DMS114 treated with DMSO at 0.1 percent for 48 hours (cell line): Measurements from ENCODE around the gene BLOC1S2.
"Not testable (repeated sequence)": the region's sequence is repeated elsewhere in the genome, so short reads cannot be mapped to it uniquely, and the experiment has no call there.

ENCODE experiments used
- DNase-seq: peaks from one replicate; lab custom pipeline; 2025; ENCODE audit not compliant: unreplicated experiment; lab: John Stamatoyannopoulos, UW

Gene BLOC1S2

GRCh38 chr10:100286051-100287033, at the start of gene BLOC1S2:
Gene BLOC1S2 (minus strand): TSS chr10:100286680. CDS start chr10:100286659, 21 bp downstream.
- peak; percentile 78 for DNase-seq

DNA sequence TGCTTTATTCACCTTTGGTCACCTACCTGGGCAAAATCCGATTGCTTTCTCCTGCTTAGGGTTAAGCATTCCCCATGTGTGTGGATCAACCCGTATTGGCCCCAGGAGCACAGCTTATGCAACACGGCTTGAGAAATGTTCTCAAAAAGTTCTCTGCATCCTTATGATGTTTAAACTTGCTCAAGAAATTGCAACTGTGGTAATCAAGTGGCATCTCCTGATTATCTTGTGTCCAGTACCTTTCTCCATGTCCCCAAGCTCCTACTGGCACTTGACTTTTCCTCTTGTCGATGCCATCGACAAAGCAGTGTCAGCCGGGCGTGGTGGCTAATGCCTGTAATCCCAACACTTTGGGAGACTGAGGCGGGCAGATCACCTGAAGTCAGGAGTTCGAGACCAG, 48.3 kb upstream of the BLOC1S2 start:
- DNase-seq, result no peak

GRCh38 chr10:100333661-100334440, 47.4 kb upstream of the BLOC1S2 start:
- DNase-seq, result no peak

GRCh38 chr10:100333106-100333505, 46.6 kb upstream of the BLOC1S2 start:
- DNase-seq, result no peak

DNA sequence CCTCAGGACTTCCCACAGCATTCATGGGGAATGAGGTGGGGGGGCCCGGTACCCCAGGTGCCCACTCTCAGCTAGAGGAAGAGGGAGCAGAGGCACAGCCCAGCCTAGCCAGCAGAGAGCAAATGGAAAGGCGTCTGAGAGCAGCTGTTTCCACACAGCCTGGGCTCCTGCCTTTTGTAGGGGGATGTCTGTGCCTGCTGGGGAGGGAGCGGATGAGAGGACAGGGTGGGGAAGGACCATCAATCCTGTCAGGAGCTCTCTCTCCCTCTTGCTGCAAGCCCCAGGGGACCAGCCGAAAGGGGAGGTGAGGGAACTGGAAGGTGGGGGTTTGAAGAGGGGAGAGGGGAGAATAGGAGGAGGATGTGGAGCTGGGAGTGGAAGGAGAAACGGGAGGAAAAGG, 43.6 kb upstream of the BLOC1S2 start, which contains the start of gene PKD2L1:
PKD2L1 (minus strand) TSS at position 150 of the 400 bp plus-strand sequence; CDS start at position 25, 125 bp downstream.
- DNase-seq, result no peak

DNA sequence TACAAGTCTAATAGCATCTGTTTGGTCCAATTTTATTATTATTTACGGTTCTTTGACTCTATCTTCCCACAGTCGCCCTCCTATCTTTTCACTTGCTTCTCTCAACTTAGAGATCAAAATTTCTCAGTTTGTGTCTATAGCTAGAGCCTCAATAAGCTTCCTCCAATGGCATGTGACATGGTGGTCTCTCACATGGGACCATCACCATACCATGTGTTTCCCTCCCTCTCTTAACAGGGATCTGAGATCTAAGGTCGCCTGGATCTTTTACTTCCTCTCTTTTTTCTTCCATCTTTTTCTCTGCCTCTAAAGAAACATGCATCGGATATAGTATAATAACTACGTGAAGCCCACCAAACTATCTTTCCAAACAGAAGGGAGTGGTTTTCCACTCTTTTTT, 41.7 kb upstream of the BLOC1S2 start:
- no peak for DNase-seq

GRCh38 chr10:100327718-100328009, 41.2 kb upstream of the BLOC1S2 start:
- no peak for DNase-seq

DNA sequence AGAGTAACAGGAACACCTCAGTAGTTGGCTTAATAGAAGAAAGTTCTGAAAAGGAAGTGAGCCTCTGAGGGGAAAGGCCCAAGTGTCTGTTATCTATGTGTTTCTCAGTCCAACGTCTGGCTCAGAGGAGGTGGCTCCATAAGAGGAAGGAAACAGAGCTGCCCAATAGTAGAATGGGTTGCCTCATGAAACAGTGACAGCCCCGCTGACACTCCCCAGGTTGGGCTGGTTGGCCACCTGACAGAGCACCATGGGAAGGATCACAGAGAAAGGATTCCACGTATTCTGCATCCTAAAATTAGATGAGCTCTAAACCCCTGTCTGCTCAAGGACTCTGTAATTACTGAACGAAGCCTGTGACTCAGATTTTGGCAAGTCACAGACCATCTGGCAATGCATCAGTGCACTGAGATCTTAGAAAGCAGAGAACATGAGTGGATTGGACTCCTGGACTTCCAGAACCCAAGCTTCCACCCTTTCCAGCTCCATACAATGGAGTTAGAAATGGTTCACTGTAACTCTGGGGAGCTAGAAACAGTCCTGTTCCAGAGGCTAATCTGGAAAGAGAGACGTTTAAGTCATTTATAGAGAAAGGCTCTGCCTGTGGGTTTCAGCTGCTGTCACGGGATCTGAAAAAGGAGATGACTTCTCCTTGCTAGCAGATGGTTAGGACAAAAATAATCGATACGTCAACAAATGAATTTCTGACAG, 40.7 kb upstream of the BLOC1S2 start:
- no peak for DNase-seq

DNA sequence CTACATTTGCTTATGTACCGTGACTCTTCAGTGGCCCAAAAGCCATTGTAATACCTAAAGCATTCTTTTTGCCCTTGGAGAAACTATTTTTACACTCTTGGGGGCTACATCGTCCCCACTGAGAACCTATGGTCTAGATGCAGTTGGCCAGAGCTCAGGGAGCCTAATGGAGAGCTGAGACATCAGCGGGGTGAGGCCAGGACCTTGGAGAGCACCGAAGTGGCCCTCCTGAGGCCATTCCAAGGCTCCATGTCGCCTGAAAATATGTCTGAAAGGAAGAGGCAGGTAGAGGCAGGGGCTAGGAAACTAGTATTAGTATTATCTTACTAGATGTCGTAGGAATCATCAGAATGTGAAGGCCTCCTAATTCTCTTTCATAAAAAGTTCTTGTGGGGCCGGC, 38.7 kb upstream of the BLOC1S2 start:
- no peak for DNase-seq

- no peak for DNase-seq
Measured at GRCh38 chr10:100319707-100320402, 33.4 kb upstream of the BLOC1S2 start.

- no peak for DNase-seq
Measured at GRCh38 chr10:100318207-100318606, 31.7 kb upstream of the BLOC1S2 start.

DNA sequence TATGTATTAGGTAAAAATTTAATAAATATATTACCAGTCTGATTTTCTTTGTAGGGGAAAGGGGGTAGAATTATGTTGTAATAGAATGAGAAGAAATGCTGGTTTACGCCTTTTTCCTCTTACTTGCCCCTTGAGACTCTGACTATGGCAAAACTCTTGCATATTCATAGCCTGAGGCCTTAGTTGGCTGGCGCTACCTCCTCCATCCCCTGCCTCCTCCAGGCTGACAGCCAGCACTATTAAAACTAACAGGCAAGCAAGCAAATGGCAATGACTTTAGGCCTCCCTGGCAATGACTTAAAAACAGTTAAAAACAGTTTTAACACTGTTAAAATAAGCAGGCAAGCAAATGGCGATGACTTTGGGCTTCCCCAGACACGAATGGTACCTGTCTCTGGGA, 29.1 kb upstream of the BLOC1S2 start:
- no peak for DNase-seq

DNA sequence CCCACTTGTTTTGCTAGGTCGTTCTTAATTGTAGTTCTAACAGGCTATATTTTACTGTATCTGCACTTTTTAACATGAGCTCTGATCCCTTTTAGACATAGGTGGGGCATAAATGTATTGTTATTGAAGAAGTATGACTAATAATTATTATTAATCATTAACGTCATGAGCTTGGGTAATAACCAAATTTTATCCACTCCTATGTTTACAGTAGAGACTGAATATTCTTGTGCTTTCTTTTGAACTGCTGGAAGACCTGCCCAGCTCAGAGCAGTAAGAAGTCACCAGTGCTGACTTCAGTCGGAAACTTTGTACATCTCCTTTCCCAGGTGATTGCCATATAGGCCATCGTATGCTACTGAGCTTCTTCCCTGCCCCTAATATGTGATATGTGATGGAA, 24.8 kb upstream of the BLOC1S2 start:
- DNase-seq, result no peak

DNA sequence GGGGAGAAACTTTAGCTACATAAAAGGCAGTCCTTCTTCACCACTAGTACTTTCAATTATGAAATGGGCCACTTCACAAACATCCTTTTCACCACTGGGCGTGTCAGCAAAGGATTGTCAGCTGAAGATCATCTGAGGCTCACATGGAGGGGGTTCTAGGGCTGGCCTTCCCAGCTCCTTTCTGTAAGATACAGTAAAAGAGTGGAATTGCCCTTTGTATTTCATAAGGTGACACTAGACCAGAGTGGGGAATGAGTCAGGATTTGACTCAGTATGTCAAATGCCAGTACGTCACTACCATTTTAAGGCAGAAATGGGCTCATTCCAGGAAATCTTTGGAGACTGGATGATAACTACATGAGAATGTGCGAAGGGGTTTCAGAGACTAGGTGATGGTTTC, 21.2 kb upstream of the BLOC1S2 start:
- DNase-seq, result no peak

DNA sequence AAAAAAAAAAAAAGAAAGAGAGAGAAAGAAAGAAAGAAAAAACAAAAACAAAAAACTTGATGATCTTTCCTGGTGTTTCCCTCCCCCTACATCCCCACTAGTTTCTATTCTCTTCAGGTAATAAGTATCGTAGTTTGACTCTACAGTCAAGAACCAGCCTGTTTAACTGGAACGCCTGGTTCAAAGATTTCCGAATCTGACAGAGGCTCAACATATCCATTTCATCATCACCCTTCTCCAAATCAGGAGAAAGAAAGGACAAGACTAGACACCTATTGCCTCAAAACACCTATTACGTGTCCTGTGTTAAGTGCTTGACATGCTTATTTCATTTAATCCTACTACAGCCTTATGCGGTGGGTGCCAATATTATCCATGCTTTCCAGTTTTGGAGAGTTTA, 20.4 kb upstream of the BLOC1S2 start:
- no peak for DNase-seq

DNA sequence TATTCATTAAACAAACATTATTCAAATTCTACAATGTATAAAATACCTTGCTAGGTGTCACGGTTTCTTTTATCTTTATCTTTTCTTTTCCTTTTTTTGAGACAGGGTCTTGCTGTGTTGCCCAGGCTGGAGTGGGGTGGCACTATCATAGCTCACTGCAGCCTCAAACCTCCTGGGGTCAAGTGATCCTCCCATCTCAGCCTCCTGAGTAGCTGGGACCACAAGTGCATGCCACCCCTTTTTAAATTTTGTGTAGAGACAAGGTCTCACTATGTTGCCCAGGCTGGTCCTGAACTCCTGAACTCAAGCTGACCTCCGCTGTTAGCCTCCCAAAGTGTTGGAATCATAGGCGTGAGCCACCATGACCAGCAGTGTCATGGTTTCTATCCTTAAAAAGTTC, 17.9 kb upstream of the BLOC1S2 start:
- no peak for DNase-seq

GRCh38 chr10:100303724-100304319, 17.3 kb upstream of the BLOC1S2 start:
- DNase-seq, result peak; percentile 53

GRCh38 chr10:100301123-100301522, 14.6 kb upstream of the BLOC1S2 start:
- DNase-seq, result not testable (repeated sequence)

DNA sequence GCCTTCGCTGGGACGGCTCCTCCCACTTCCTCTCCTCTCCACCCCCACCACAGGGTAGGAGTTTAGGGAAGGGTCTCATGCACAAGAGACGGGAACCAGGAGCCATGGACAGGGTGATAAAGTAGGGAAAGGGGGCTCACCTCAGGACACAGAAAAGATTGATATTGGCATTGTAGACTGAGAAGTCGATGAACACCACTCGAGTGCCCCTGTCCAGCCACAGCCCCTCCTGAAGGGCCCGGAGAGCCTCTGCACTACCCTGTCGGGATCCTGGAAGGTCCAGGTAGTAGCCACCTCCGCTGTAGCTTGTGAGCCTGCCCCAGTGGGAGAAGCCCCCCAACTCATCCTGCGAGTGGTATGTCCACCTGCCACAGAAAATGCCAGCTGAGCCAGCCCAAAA, 10.8 kb upstream of the BLOC1S2 start:
- no peak for DNase-seq

DNA sequence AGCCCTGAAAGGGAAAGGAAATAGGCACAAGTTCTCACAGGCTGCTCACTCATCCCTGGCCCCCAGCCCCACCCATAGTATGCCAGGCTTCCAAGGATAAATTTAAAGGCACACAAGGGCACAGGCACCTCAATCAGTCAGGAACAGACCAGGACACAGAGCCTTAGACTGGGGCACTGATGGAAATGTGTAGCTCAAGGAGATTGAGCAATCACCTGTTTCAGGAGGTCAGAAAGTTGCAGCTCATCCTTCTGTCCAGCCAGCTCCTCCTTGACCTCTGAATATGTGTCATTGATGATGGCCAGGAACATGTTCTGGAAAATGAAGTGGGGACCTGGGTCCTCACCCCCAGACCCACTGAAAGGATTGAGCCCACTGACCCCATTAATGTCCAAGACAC, 6.6 kb upstream of the BLOC1S2 start:
- no peak for DNase-seq
